ENCODE data around the gene GRB2.

The GRB2 gene

DNA sequence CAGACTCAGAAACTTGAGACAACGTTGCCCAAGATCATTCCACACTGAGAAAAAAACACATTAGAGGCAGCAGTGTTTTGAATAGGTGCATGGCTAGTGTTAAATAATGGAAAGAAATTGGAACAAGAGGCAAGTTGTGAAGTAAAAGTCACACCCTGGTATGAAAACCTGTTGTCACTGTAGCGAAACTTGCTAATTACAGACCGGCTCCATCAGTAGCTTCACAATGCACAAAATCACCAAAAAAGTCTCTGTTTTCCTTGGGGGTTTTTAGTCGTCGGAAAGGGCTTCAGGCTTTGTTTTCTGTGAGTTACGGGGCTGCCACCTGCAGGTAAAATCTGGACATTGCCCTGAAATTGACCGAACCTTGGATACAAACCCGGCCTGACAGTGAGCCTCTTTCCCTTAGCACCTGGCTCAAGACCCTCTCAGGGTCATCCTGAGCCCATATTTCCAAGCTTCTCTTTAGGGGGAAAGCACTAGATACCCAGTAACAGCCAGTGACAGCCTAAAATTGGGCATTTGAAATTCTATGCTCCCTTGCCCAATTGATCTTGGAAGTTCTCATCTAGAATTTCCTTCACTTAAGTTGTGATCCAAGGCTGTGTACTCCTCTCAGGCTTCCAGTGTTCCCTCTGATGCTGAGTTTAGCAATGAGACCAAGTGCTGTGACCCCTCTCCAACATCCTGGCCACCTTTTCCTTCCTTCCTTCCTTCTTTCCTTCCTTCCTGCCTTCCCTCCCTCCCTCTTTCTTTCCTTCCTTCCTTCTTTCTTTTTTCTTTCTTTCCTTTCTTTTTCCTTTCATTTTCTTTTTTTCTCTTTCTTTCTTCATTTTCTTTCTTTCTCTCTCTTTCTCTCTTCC is 7.2 kb upstream of the GRB2 start:
- peak; percentile 77 for DNase-seq

DNA sequence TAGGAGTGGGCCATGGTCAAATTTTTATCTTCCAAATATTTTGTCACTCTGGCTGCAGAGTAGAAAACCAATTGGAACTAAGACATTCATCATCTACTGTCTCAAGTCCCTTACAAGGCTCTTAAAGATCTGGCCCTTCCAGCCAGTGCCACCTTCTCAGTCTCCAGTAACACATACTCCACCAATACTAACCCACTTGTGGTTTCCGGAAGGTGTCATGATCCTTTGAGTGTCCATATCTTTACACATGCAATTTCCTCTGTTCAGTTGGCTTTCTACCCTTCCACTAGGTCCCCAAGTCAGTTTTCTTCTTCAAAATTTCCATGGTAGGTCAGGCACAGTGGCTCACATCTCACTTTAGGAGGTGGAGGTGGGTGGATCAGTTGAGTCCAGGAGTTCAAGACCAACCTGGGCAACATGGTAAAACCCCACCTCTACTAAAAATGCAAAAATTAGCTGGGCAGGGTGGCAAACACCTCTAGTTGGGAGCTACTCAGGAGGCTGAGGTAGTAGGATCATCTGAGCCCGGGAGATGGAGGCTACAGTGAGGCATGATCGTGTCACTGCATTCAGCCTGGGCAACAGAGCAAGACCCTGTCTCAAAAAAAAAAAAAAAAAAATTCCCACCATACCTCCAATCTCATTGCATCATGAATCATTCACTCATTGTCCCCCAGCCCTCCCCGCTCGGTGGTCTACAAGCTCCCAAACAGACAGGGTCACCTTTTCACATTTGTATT is 6.0 kb upstream of the GRB2 start:
- no peak for DNase-seq

DNA sequence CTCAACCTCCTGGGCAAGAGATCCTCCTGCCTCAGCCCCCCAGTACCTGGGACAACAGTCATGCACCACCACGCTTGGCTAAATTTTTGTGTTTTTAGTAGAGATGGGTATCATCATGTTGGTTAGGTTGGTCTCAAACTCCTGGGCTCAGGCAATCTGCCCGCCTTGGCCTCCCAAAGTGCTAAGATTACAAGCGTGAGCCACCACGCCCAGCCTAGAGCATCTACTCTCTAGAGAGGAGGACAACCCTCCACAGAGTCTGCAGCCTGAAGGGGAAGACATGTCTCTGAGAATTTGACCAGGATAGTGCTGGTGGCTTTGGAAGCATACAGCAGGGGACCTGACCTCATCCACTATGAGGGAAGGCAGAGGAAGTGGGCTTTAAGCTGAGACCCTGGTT is 4.7 kb upstream of the GRB2 start:
- no peak for DNase-seq

DNA sequence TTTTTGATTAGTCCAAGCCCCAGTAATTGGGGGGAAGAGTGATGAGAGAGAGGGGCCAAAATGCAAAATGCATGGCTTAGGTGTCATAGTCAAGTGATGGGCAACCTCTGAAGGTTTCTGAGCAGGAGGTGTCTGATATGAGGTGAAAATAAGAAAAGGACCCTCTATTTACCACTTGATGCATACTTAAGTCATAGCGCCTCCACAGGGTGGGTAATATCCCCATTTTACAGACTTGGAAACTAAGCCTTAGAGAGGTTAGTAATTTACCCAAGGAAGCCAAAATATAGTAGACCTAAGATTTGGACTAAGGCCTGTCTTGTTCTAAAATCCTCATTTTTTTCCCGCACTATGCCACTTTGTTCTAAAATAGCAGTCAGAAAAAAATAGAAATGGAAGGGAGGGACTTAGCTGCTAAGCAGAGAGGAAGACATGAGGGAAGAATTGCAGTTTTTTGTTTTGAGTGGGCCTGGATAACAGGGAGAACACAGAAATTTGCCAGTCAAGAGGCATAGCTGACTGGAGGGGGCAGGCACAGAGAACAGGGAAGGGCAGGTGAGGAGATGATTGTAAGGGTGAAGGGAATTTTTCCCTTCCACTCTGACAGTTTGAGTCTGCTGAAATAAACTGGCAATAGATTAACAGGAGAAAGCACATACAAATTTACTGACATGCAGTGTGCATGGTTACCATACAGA is 2.3 kb upstream of the GRB2 start:
- no peak for DNase-seq

DNA sequence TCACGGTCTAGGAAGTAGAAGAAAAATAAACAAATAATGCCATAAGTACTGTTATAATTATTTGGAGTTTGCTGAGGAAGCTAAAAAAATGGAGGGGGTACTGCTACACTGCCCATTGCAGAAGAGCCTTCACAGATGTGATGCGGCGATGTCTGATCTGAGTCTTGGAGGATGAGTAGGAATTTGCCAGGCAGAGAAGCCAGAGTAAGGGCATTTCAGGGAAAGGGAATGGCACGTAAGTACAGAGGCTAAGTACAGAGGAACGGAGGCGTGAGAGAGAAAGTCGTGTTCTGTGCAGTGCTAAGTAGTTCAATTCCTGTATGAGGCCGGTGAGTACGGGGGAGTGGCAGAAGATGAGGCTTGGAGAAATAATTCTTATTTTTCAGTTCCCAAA is 741 bp upstream of the GRB2 start:
- no peak for DNase-seq

DNA sequence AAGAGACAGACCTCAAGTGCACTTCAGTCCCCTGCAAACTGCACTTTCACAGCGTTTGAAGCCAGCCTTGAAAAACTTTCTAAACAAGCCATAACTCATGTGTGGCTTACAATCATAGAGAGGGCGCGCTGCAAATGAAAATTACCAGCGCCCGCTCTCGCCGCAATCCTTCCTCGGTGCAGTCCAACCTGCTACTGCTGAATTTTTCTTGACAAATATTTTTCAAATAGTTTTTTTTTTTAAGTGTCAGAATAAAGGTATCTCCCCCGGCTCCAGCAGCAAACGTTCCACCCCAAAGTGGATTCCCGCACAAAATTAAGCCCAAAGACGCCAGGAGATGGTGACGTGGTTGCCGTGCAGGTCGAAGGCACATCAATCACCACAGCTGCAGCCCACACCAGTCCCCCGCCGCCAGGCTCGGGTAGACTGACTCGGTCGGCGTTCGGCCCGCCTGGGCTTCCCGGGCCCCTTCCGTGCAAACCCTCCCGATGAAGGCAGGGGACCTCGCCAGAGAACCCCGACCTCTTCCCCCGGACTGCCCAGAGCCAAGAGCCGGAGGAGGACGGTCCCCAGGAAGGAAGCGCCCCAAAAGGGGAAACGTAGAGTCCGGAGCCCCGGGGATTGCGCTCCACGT is 630 bp downstream of the GRB2 start:
- peak; percentile 31 for DNase-seq

DNA sequence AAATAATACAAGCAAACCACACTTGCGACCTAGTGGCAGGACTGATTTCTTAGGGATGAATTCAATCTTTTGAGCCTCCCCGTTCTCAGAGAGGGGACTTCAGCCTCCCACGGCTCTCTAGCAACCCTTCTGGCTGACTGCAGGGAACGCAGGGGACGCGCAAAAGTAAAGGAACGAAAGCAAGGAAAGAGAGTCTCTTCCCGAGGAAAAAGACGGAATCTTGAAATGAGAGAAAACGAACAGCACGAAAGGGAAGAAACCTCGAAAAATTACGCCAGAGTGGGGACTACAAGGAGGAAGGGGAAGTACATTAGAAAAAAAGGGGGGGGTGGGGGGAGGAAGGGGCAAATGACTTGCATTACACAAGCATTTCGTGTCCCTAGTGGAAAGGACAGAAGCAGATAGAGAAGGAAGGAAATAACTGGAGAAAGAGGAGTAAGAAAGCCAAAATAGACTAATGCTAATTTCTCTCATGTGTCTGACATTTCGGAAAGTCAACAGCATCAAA is 1.2 kb downstream of the GRB2 start:
- peak; percentile 77 for DNase-seq

DNA sequence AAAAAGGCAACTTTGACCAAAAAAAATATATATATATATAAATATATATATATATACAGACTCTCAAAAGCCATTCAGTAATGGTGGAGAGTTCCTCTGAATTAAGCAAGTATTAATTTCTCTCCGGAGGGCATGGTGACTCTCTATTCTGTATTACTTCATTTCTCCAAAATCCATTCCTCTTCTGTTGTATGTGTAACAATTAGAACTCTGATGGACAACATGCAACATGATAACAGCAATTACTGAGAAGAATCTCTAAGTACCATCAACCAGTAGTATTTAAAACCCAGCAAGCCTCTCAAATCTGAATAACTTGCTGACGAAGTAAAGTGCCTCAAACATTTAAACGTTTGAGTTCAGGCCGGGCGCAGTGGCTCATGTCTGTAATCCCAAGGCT is 2.3 kb downstream of the GRB2 start:
- no peak for DNase-seq

DNA sequence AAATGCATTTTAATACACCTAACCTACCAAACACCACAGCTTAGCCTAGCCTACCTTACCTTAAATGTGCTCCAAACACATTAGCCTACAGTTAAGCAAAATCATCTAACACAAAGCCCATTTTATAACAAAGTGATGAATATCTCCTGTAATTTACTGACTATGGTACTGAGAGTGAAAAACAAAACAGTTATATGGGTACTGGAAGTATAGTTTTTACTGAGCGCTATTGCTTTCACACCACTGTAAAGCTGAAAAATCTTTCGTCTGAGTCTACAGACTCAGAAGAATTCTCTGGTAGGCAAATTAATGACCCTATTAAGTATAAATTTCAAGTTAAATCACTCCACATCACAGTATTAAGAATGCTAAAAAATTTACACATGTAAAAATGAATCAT is 3.5 kb downstream of the GRB2 start:
- DNase-seq = no peak

DNA sequence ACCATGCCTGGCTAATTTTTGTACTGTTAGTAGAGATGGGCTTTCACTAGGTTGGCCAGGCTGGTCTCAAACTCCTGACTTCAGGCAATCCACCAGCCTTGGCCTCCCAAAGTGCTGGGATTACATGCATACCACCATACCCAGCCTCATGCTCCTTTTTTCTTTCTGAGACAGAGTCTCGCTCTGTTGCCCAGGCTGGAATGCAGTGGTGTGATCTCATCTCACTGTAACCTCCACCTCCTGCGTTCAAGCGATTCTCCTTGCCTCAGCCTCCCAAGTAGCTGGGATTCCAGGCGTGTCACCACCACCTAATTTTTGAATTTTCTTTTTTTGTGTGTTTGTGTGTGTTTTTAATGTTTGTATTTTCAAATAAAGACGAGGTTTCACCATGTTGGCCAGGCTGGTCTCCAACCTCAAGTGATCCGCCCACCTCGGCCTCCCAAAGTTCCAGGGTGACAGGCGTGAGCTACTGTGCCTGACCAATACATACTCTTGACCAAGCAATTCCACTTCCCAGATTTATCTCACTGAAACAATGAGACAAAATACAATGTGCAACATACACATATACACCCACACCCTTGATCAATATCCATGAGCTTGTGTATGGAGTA is 5.0 kb downstream of the GRB2 start:
- DNase-seq = no peak

DNA sequence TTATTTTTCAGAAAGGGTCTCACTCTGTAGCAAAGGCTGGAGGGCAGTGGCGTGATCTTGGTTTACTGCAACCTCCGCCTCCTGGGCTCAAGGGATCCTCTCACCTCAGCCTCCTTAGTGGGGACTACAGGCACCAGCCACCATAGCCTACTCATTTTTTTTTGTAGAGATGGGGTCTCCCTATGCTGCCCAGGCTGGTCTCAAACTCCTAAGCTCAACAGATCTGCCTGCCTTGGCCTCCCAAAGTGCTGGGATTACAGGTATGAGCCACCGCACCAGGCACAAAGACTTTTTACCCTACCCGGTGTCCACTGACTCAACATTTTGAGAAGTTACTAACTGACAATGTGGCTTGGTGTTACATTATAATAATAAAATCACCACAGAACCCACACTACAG is 7.2 kb downstream of the GRB2 start:
- no peak for DNase-seq

DNA sequence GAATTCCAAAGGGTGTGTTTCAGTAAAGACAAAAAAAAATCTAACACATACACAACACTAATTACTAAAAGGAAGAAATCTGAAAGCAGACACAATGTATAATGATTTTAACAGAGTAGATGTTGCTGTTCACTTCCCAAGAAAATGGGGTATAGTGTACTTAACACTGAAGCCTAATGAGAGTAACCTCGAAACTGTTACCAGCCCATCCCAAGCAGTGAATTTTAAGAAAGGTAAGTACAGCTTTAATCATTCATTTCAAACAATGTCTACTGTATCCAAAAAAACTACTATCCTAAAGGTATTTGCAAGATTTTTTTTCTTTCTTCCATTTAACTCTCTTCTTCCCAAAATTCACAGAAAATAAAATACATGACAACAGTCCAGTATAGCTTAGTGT is 8.3 kb downstream of the GRB2 start:
- DNase-seq = no peak

DNA sequence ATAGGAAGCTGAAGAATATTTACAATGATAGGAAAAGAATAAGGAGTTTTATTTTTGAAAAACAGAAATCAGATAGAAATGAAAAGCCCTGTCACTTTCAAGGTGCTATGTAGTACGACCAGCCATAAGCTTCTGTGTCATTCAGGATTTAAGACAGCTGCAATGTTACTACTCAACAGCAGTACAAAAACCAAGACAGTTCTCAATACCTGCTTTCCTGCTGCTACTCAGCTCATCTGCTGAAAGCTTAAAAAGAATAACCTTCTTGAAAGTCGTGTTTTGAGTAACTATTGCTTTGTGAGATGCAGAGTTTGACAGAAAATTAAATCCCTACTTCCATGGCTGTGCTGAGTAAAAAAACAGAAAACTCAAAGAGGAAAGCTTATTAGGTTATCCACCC is 8.7 kb downstream of the GRB2 start:
- no peak for DNase-seq

DNA sequence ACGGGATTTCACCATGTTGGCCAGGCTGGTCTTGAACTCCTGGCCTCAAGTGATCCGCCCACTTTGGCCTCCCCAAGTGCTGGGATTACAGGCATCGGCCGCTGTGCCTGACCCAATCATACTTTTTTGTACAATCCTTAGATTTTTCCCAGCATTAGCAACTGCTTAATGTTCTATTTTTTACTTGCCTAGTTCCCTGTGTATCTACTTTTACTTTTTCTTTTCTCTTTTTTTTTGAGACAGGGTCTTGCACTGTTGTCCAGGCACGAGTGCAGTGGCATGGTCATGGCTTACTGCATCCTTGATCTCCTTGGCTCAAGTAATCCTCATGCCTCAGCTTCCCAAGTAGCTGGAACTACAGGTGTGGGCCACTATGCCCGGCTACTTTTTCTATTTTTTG is 9.5 kb downstream of the GRB2 start:
- no peak for DNase-seq

DNA sequence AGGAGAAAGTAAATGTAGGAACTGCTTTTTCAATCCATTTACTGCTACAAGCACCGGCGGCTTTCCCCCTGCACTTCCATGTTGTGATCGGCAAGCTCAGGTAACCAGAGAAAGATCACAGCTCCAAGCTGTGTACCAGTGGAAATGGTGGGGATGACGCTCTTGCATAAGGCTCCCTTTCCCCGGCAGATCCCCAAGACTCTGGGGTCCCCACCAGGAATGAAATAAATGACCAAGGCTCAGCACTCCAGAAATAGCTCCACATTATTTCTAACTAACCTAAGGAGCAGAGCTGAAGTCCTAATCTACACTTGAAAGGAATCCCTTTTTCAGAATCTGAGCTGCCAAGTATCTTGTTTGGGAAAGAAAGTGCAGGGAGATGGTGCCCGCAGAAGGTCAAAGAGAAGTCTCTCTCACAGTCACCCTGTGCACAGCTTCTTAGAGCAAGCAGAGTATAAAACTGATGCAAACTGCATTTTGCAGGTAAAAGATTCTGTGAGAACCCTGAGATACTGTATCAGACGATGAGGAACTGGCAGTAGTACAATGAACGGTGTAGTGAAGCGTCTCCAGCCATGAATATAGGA is 11.1 kb downstream of the GRB2 start:
- DNase-seq = no peak

DNA sequence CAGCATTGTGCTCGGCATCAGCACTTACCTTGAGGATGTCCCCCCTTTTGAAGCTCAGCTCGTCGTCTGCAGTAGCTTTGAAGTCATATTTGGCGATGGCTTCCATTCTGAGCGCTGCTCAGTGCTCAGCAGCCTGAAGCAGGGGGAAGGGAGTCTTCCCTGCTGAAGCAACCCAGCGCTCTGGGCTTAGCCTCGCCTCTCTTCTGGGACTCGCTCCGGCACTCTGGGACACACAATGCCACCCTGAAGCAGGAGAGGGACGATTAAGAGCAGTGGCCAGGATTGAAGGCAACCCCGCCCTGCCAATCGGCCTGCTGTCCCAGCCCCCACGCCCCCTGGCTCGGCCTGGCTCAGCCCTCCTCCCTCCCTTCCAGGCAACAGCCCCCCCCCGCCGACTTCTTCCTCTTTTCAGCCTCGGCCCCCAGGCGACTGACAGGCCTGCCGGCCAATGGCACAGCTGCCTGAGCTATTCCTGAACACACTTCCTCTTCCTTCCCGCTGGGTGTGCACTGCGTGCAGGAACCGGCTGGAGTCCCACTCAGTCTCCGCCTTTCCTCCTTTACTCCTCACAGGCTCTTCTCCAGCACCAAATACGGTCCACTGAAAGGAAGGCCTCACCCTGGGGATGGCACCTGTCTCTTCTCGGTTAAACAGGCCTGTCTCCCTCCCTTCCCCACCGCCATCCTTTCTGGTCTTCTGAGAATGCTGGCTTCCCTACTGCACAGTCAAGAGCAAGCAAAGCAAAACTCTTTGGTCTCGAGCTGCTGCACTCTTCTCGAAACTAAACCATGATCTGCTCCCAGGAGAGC is 11.8 kb downstream of the GRB2 start:
- peak; percentile 99 for DNase-seq

DNA sequence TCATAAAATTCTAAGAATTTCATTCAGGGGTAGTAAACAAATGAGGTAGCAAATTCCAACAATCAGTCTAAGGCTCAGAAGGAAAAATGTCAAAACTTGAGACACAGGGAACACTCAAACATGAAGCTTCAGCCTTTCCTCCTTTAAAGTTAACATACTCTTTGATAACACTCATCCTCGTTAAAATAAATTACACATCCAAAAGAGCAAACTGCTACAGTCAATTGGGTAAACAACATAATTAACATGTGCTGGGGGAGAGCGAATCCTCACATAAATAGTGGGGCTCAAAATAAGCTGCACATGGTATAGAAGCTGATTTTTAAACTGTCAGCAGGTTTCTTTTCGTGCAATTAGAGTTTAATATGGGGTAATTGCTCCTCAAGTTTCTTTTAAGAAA is 12.9 kb downstream of the GRB2 start:
- DNase-seq = no peak

DNA sequence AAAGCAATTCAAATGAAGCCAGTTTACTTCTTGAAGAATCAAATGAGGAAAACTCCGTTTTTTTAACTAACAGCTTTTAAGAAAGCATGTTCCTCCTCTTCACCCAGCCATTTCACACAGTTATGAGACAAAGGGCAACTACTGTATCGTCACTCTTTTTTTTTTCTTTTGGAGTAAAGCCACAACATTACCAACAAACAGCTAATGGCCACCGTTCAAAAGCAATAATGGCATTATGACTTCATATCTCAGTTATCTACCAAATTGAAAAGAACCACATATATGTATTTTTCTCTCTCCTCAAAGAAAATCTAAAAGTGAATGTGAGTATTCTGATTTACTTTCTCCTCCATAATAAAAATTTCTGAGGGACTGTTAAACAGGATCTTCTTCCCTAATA is 14.5 kb downstream of the GRB2 start:
- peak; percentile 31 for DNase-seq

DNA sequence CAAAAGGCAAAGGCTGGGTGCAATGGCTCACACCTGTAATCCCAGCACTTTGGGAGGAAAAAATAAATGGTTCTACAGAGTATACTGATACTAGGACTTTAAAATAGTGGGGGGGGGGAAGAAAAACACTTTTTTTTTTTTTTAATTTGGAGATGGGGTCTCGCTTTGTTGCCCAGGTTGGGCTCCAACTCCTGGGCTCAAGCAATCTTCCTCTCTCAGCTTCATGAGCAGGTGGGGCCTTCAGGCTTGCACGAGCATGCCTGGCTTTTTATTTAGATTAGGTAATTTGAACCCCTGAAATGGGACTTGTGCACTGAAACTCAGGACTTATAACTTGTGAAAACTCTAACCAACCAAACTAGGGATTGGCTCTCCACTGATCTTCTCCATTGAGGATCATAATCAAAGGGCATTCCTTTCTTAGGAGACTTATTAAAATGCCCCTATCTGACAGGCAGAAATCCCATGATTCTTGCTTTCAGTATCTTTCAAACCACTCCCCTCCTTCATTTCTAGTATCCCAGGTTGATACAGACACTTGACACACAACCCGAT is 16.9 kb downstream of the GRB2 start:
- DNase-seq = no peak

DNA sequence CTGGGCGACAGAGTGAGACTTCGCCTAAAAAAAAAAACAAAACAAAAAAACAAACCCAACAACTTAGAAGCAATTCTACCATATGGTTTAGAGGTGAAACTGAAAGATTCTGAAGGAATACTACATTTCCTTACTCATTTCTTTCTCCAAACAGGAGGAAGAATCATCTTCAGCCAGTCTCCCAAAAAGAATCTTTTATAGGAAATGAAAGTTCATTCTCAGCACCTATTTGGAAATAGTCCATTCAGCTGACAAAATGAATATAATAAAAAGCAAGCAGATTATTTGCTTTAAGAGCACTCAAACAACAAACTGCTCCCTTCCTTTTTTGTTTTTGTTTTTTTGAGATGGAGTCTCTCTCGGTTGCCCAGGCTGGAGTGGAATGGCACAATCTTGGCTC is 17.7 kb downstream of the GRB2 start:
- DNase-seq = no peak

DNA sequence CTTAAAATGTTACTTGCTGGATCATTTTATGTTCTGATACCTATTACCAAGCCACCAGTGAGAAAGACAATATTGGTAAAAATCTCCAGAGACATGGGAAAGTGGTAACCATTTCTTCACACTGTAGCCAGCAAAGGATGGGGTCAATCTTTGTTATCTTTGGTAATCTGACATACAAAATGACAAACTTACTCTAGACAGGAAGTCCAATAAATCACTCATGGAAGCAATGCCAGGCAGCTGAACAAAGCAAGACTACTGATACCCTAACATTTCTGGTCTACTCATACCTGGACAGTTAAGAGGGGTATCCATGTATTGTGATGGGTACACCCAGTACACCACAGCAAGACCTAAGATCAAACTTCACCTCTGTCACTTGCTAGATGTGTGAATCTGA is 19.0 kb downstream of the GRB2 start:
- DNase-seq = no peak

All from fibroblast of skin of right biceps (primary cell).